OCI-LY3 (cell line): ENCODE results near the gene F12.

Experiments used
- EZH2phosphoT487 ChIP-seq: fragments of 200-600 bp; shearing (Covaris generic); IDR thresholded peaks from 2 replicates; pipeline ENCODE4 v1.6.1; 2018; ENCODE audit warnings: antibody characterized with exemption, mixed run types, low read depth
- TF ChIP-seq, protein P1 (sequence below): fragments of 200-600, 300-600 bp; sonication (generic); IDR thresholded peaks from 2 replicates; pipeline ENCODE4 v1.5.1; 2014; ENCODE audit warnings: antibody characterized with exemption, low read length, low read depth

GRCh38 chr5:177397875-177398390, 11.4 kb downstream of the F12 start:
- TF ChIP-seq, protein P1, sequence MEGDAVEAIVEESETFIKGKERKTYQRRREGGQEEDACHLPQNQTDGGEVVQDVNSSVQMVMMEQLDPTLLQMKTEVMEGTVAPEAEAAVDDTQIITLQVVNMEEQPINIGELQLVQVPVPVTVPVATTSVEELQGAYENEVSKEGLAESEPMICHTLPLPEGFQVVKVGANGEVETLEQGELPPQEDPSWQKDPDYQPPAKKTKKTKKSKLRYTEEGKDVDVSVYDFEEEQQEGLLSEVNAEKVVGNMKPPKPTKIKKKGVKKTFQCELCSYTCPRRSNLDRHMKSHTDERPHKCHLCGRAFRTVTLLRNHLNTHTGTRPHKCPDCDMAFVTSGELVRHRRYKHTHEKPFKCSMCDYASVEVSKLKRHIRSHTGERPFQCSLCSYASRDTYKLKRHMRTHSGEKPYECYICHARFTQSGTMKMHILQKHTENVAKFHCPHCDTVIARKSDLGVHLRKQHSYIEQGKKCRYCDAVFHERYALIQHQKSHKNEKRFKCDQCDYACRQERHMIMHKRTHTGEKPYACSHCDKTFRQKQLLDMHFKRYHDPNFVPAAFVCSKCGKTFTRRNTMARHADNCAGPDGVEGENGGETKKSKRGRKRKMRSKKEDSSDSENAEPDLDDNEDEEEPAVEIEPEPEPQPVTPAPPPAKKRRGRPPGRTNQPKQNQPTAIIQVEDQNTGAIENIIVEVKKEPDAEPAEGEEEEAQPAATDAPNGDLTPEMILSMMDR, result no peak
- TF ChIP-seq EZH2phosphoT487, result no peak
